ENCODE measurements around the gene CAD.

Gene CAD

GRCh38 chr2:27227501-27227900, 10.3 kb downstream of the CAD start:
- Histone ChIP-seq H3K36me3 (peaks cover 97% of the 10 kb centered on the region), H3K27me3 (ENCODE audit: insufficient read depth, low read depth, severe bottlenecking) (no peaks in the 10 kb centered on the region), H3K27ac (no peak overlapping the region), H3K9me3 (ENCODE audit: severe bottlenecking) (no peaks in the 10 kb centered on the region), H3K4me3 (ENCODE audit: low read depth, low read length) (no peak overlapping the region)
- DNase-seq = no peak
- no peak for TF ChIP-seq CTCF (IDR thresholded peaks at IDR 0.05; ENCODE audit: low read depth, low read length)

- H3K4me3 ChIP-seq (ENCODE audit: low read depth, low read length) = no peak overlapping the region
- no peaks in the 10 kb centered on the region for H3K9me3 ChIP-seq (ENCODE audit: severe bottlenecking)
- no peaks in the 10 kb centered on the region for H3K27me3 ChIP-seq (ENCODE audit: insufficient read depth, low read depth, severe bottlenecking)
- DNase-seq = no peak
- H3K27ac ChIP-seq = no peak overlapping the region
- no peak for TF ChIP-seq CTCF (IDR thresholded peaks at IDR 0.05; ENCODE audit: low read depth, low read length)
- H3K36me3 ChIP-seq = peaks cover 99% of the 10 kb centered on the region
Observed at GRCh38 chr2:27231921-27232320, 14.8 kb downstream of the CAD start.

GRCh38 chr2:27233341-27233740, 16.2 kb downstream of the CAD start:
- H3K4me3 ChIP-seq (ENCODE audit: low read depth, low read length) = no peak overlapping the region
- DNase-seq = no peak
- peaks cover 99% of the 10 kb centered on the region for H3K36me3 ChIP-seq
- TF ChIP-seq CTCF (IDR thresholded peaks at IDR 0.05; ENCODE audit: low read depth, low read length) = no peak
- H3K27me3 ChIP-seq (ENCODE audit: insufficient read depth, low read depth, severe bottlenecking) = no peaks in the 10 kb centered on the region
- H3K27ac ChIP-seq = no peak overlapping the region
- H3K9me3 ChIP-seq (ENCODE audit: severe bottlenecking) = no peaks in the 10 kb centered on the region

GRCh38 chr2:27236136-27236535, 19.0 kb downstream of the CAD start:
- Histone ChIP-seq H3K27me3 (ENCODE audit: insufficient read depth, low read depth, severe bottlenecking) (no peaks in the 10 kb centered on the region), H3K36me3 (peaks cover 100% of the 10 kb centered on the region), H3K27ac (no peak overlapping the region), H3K9me3 (ENCODE audit: severe bottlenecking) (no peaks in the 10 kb centered on the region), H3K4me3 (ENCODE audit: low read depth, low read length) (no peak overlapping the region)
- no peak for DNase-seq
- no peak for TF ChIP-seq CTCF (IDR thresholded peaks at IDR 0.05; ENCODE audit: low read depth, low read length)

GRCh38 chr2:27236626-27237025, 19.5 kb downstream of the CAD start:
- Histone ChIP-seq H3K27ac (no peak overlapping the region), H3K4me3 (ENCODE audit: low read depth, low read length) (no peak overlapping the region), H3K9me3 (ENCODE audit: severe bottlenecking) (no peaks in the 10 kb centered on the region), H3K36me3 (peaks cover 100% of the 10 kb centered on the region), H3K27me3 (ENCODE audit: insufficient read depth, low read depth, severe bottlenecking) (no peaks in the 10 kb centered on the region)
- DNase-seq = no peak
- no peak for TF ChIP-seq CTCF (IDR thresholded peaks at IDR 0.05; ENCODE audit: low read depth, low read length)

GRCh38 chr2:27237341-27237945, 20.3 kb downstream of the CAD start:
- Histone ChIP-seq H3K4me3 (ENCODE audit: low read depth, low read length) (no peak overlapping the region), H3K27ac (no peak overlapping the region), H3K36me3 (peaks cover 100% of the 10 kb centered on the region), H3K9me3 (ENCODE audit: severe bottlenecking) (no peaks in the 10 kb centered on the region), H3K27me3 (ENCODE audit: insufficient read depth, low read depth, severe bottlenecking) (no peaks in the 10 kb centered on the region)
- TF ChIP-seq CTCF (IDR thresholded peaks at IDR 0.05; ENCODE audit: low read depth, low read length) = no peak
- DNase-seq = no peak

Data from WERI-Rb-1 (cell line).